ENCODE results near the gene SINHCAF.

GRCh38 chr12:31337952-31338351 is 12.0 kb upstream of the SINHCAF start:
- TF ChIP-seq CTCF (conservative IDR thresholded peaks at IDR 0.05 in 1 of 2, IDR thresholded peaks at IDR 0.05 in 1 of 2; ENCODE audit: low read depth in 1 of 2, low read length in 2 of 2) (no peak), EZH2 (IDR thresholded peaks at IDR 0.05; ENCODE audit: low read length, missing control alignments) (no peak)
